Measurements from ENCODE around the gene IRF5.

The IRF5 gene

GRCh38 chr7:128934361-128935341 is 3.1 kb upstream of the IRF5 start:
- ChIA-PET POLR2A (no interaction called here), CTCF (no interaction called here)
- Histone ChIP-seq H3K27ac (ENCODE audit: extremely low read depth, low read depth, low read length) (no peak overlapping the region), H3K4me1 (ENCODE audit: control insufficient read depth, insufficient read depth, low read length) (no peaks in the 10 kb centered on the region), H3K4me3 (ENCODE audit: low read depth, low read length) (no peak overlapping the region), H3K9me3 (ENCODE audit: control insufficient read depth, insufficient read depth, low read depth, low read length) (no peaks in the 10 kb centered on the region), H3K36me3 (ENCODE audit: control insufficient read depth in 2 of 2, insufficient read depth in 1 of 2, low read length in 2 of 2) (no peaks in the 10 kb centered on the region)
- TF ChIP-seq ZNF513 (tag by site-specific recombination; IDR thresholded peaks at IDR 0.05) (no peak), ZNF211 (tag by site-specific recombination; IDR thresholded peaks at IDR 0.05; ENCODE audit: low read depth) (no peak), PRDM4 (tag by site-specific recombination; IDR thresholded peaks at IDR 0.05) (no peak), ZNF571 (tag by site-specific recombination; IDR thresholded peaks at IDR 0.05) (no peak), OVOL3 (tag by site-specific recombination; IDR thresholded peaks at IDR 0.05) (no peak), PATZ1 (tag by site-specific recombination; IDR thresholded peaks at IDR 0.05) (no peak), KLF8 (tag by site-specific recombination; IDR thresholded peaks at IDR 0.05) (no peak), ZNF555 (tag by site-specific recombination; conservative IDR thresholded peaks at IDR 0.05) (no peak)

GRCh38 chr7:128935342-128935730 is 2.4 kb upstream of the IRF5 start:
- ChIA-PET CTCF (no interaction called here), POLR2A (no interaction called here)
- Histone ChIP-seq H3K9me3 (ENCODE audit: control insufficient read depth, insufficient read depth, low read depth, low read length) (no peaks in the 10 kb centered on the region), H3K4me1 (ENCODE audit: control insufficient read depth, insufficient read depth, low read length) (no peaks in the 10 kb centered on the region), H3K4me3 (ENCODE audit: low read depth, low read length) (no peak overlapping the region), H3K27ac (ENCODE audit: extremely low read depth, low read depth, low read length) (no peak overlapping the region), H3K36me3 (ENCODE audit: control insufficient read depth in 2 of 2, insufficient read depth in 1 of 2, low read length in 2 of 2) (no peaks in the 10 kb centered on the region)
- no peak for TF ChIP-seq ZSCAN4 (tag by site-specific recombination; IDR thresholded peaks at IDR 0.05)
- no peak for TF ChIP-seq ZNF791 (tag by site-specific recombination; IDR thresholded peaks at IDR 0.05)
- no peak for TF ChIP-seq KLF8 (tag by site-specific recombination; IDR thresholded peaks at IDR 0.05)
- no peak for TF ChIP-seq ZNF121 (tag by site-specific recombination; IDR thresholded peaks at IDR 0.05)
- TF ChIP-seq ZNF529 (tag by site-specific recombination; IDR thresholded peaks at IDR 0.05; ENCODE audit: insufficient replicate concordance) = no peak
- TF ChIP-seq ZNF544 (tag by site-specific recombination; IDR thresholded peaks at IDR 0.05) = no peak

Measured in HEK293 (cell line).